GM23248 (cell line): ENCODE results near the gene LPCAT4.

ENCODE experiments used
- EZH2 ChIP-seq: fragments of 200-600 bp; sonication (generic); IDR thresholded peaks from 2 replicates; pipeline ENCODE4 v1.6.1; 2018; ENCODE audit warnings: antibody characterized with exemption, mild to moderate bottlenecking; ENCODE audit not compliant: insufficient read depth, poor library complexity, severe bottlenecking
- EZH2phosphoT487 ChIP-seq: fragments of 200-600 bp; sonication (generic); IDR thresholded peaks from 2 replicates; pipeline ENCODE4 v1.6.1; 2018; ENCODE audit warnings: antibody characterized with exemption, moderate library complexity, mild to moderate bottlenecking, low read depth; ENCODE audit not compliant: insufficient read depth

DNA sequence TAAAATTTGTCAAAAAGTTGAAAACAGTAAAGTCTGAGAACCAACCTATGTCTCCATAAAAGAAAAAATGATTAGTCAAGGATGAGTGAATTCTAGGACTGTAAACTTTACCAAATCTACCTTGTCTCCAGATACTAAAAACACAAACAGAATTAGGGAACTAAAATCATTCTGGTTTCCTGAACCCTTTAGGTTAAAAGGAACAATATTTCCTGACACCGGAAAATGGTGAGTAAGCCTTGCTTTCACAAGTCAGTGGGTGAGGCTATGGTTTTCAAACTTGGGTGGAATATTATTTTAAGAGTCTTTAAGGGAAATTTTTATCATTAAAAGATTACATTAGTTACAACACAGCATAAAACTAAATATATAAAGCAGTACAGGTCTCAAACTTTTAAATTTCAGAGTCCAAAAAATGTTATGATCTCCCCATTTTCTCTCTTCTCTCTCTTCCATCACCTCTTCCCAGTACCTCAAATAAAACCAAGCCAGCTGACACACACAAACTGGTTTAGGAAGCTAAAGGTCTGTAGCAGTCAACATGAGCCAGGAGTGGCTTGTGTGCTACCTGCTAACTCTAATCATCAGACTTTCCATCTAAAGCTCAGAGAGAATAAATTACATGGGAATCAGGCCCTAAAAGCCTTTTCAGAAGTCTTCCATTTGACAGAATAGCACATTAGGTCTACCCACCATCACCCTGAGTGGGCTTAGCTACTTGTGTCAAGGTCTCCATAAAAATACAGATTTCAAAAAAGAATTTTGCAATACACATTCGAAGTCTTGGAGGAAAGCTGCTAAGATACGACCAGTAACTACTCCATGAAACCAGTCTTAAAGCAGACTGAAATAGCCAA lies 31.6 kb downstream of the LPCAT4 start:
- no peak for TF ChIP-seq EZH2
- TF ChIP-seq EZH2phosphoT487: no peak
